ENCODE measurements around the gene POLH.
"Not testable (repeated sequence)": the region's sequence is repeated elsewhere in the genome, so short reads cannot be mapped to it uniquely, and the experiment has no call there.

The POLH gene

GRCh38 chr6:43575772-43576551 lies at the start of gene POLH, which contains the start of gene XPO5:
TSS of gene POLH (plus strand) at chr6:43576185. CDS start at chr6:43582320, 6,135 bp downstream.
TSS of gene XPO5 (minus strand) at chr6:43576038. CDS start at chr6:43575864, 174 bp downstream.
- in situ Hi-C loops (cut with MboI; ENCODE audit: low sequenced_read_pairs), result no loop called here

- in situ Hi-C loops (cut with MboI; ENCODE audit: low sequenced_read_pairs), result no loop called here
Observed at GRCh38 chr6:43532201-43532600, 43.8 kb upstream of the POLH start.

- in situ Hi-C loops (cut with MboI; ENCODE audit: low sequenced_read_pairs), result not testable (repeated sequence)
Observed at GRCh38 chr6:43538986-43539385, 37.0 kb upstream of the POLH start.

GRCh38 chr6:43539409-43539808 lies 36.6 kb upstream of the POLH start:
- in situ Hi-C loops (cut with MboI; ENCODE audit: low sequenced_read_pairs), result not testable (repeated sequence)

- in situ Hi-C loops (cut with MboI; ENCODE audit: low sequenced_read_pairs), result no loop called here
Observed at GRCh38 chr6:43540507-43540906, 35.5 kb upstream of the POLH start.

- in situ Hi-C loops (cut with MboI; ENCODE audit: low sequenced_read_pairs), result no loop called here
Observed at GRCh38 chr6:43541774-43542471, 34.1 kb upstream of the POLH start.

GRCh38 chr6:43544461-43544860 lies 31.5 kb upstream of the POLH start:
- in situ Hi-C loops (cut with MboI; ENCODE audit: low sequenced_read_pairs), result no loop called here

GRCh38 chr6:43547222-43547621 lies 28.8 kb upstream of the POLH start:
- in situ Hi-C loops (cut with MboI; ENCODE audit: low sequenced_read_pairs), result no loop called here

- in situ Hi-C loops (cut with MboI; ENCODE audit: low sequenced_read_pairs), result not testable (repeated sequence)
Observed at GRCh38 chr6:43557620-43558019, 18.4 kb upstream of the POLH start.

- in situ Hi-C loops (cut with MboI; ENCODE audit: low sequenced_read_pairs), result no loop called here
Observed at GRCh38 chr6:43559328-43559727, 16.7 kb upstream of the POLH start.

GRCh38 chr6:43570876-43571441 lies 5.0 kb upstream of the POLH start:
- in situ Hi-C loops (cut with MboI; ENCODE audit: low sequenced_read_pairs), result no loop called here

GRCh38 chr6:43572015-43572414 lies 4.0 kb upstream of the POLH start:
- in situ Hi-C loops (cut with MboI; ENCODE audit: low sequenced_read_pairs), result no loop called here

- in situ Hi-C loops (cut with MboI; ENCODE audit: low sequenced_read_pairs), result no loop called here
Observed at GRCh38 chr6:43575105-43575771, 747 bp upstream of the POLH start.

GRCh38 chr6:43578748-43579147 lies 2.8 kb downstream of the POLH start:
- in situ Hi-C loops (cut with MboI; ENCODE audit: low sequenced_read_pairs), result no loop called here

- in situ Hi-C loops (cut with MboI; ENCODE audit: low sequenced_read_pairs), result no loop called here
Observed at GRCh38 chr6:43579171-43579570, 3.2 kb downstream of the POLH start.

GRCh38 chr6:43582911-43583310 lies 6.9 kb downstream of the POLH start:
- in situ Hi-C loops (cut with MboI; ENCODE audit: low sequenced_read_pairs), result no loop called here

- in situ Hi-C loops (cut with MboI; ENCODE audit: low sequenced_read_pairs), result no loop called here
Observed at GRCh38 chr6:43584892-43585570, 9.0 kb downstream of the POLH start.

GRCh38 chr6:43588194-43588593 lies 12.2 kb downstream of the POLH start:
- in situ Hi-C loops (cut with MboI; ENCODE audit: low sequenced_read_pairs), result no loop called here

GRCh38 chr6:43589564-43589963 lies 13.6 kb downstream of the POLH start:
- in situ Hi-C loops (cut with MboI; ENCODE audit: low sequenced_read_pairs), result not testable (repeated sequence)

- in situ Hi-C loops (cut with MboI; ENCODE audit: low sequenced_read_pairs), result no loop called here
Observed at GRCh38 chr6:43593938-43594337, 18.0 kb downstream of the POLH start.

GRCh38 chr6:43600595-43600994 lies 24.6 kb downstream of the POLH start:
- in situ Hi-C loops (cut with MboI; ENCODE audit: low sequenced_read_pairs), result no loop called here

All from HL-60/S4 treated with phorbol 12-myristate 13-acetate at 8.2 ng/mL for 4 days and 3 days (cell line).